Activated CD8-positive, alpha-beta T cell treated with anti-CD3 and anti-CD28 coated beads for 36 hours (primary cell): ENCODE results near the gene ACAP1. TPM values are rescaled to one million over a fixed set of nuclear protein-coding genes. Genes with fewer than 3 reads are reported as not detected.

Experiments used
- ATAC-seq: fragments of 200-7000 bp; cut with Tn5 transposase; one replicate; pipeline ENCODE4 v1.10.0; 2021; ENCODE audit warnings: mild to moderate bottlenecking, moderate library complexity
- CTCF ChIA-PET: fragments of 350-600 bp; sonication (Branson Sonifier 250); formaldehyde crosslinking; loops from one replicate; lab custom pipeline; 2021; ENCODE audit warnings: antibody characterized with exemption; lab: Charles Lee
- POLR2A ChIA-PET: fragments of 350-600 bp; sonication (Branson Sonifier 250); formaldehyde crosslinking; loops from one replicate; lab custom pipeline; 2021; ENCODE audit warnings: antibody characterized with exemption; lab: Charles Lee
- DNase-seq: peaks from one replicate; pipeline ENCODE4 v3.0.0-alpha.2; 2020
- H3K27ac Mint-ChIP-seq: one replicate; pipeline ENCODE4 v1.8.0; 2021; ENCODE audit warnings: mild to moderate bottlenecking, mixed read lengths
- H3K27me3 Mint-ChIP-seq: one replicate; pipeline ENCODE4 v1.8.0; 2021; ENCODE audit warnings: mixed read lengths
- H3K36me3 Mint-ChIP-seq: one replicate; pipeline ENCODE4 v1.8.0; 2021; ENCODE audit warnings: low read depth, mixed read lengths
- H3K4me1 Mint-ChIP-seq: one replicate; pipeline ENCODE4 v1.8.0; 2021; ENCODE audit warnings: low read depth, mixed read lengths
- H3K4me3 Mint-ChIP-seq: one replicate; pipeline ENCODE4 v1.8.0; 2021; ENCODE audit warnings: mild to moderate bottlenecking, moderate library complexity, mixed read lengths
- H3K9me3 Mint-ChIP-seq: one replicate; pipeline ENCODE4 v1.8.0; 2021; ENCODE audit warnings: mixed read lengths
- CTCF ChIP-seq: fragments of 200-600 bp; IDR thresholded peaks from one replicate; pipeline ENCODE4 v1.8.0; 2022; ENCODE audit warnings: antibody characterized with exemption, mild to moderate bottlenecking
- intact Hi-C: fragments of 100-400 bp; cut with micrococcal nuclease; formaldehyde crosslinking; loops from one replicate; pipeline ENCODE4 v1.10.0; 2022
- total RNA-seq, 2 experiments: library from RNA; stranded (reverse); gene quantifications; one replicate each; pipeline ENCODE4 v1.2.3, GENCODE V29; 2021

The ACAP1 gene
- total RNA-seq, 2 experiments from 2014 or later: 309 to 342 TPM

GRCh38 chr17:7306911-7307685 lies 29.2 kb upstream of the ACAP1 start, which contains the start of gene EIF5A:
TSS of gene EIF5A (plus strand) at chr17:7307628. CDS start at chr17:7309636, 2,008 bp downstream.
- Mint-ChIP-seq H3K27ac (peak within 1 kb of the TSS; percentile 98), H3K9me3 (peaks cover 2% of the 10 kb centered on the region), H3K4me1 (peaks cover 38% of the 10 kb centered on the region), H3K4me3 (peak within 1 kb of the TSS; percentile 94), H3K27me3 (no peaks in the 10 kb centered on the region), H3K36me3 (peaks cover 38% of the 10 kb centered on the region)
- intact Hi-C loops: no loop called here
- DNase-seq: peak; percentile 100
- CTCF ChIA-PET: interaction anchor here (2.4 kb wide), 1 partner anchor 11 kb away, joined by 27 read pairs; no protein-coding TSS in a partner anchor
- ATAC-seq: peak; percentile 84
- no peak for TF ChIP-seq CTCF
- POLR2A ChIA-PET: interaction anchor here (1.4 kb wide), 1 partner anchor 14 kb away, joined by 3 read pairs; no protein-coding TSS in a partner anchor

GRCh38 chr17:7307686-7308624 lies 28.4 kb upstream of the ACAP1 start:
- CTCF ChIA-PET: interaction anchor here (0.6 to 0.9 kb wide), 2 partner anchors 47 to 276 kb away, joined by 3 read pairs; partner anchors contain the start of genes MPDU1 and TMEM95

GRCh38 chr17:7308625-7309433 lies 27.5 kb upstream of the ACAP1 start:
- Mint-ChIP-seq H3K27ac (peak overlapping the region; percentile 97), H3K36me3 (peaks cover 49% of the 10 kb centered on the region), H3K4me1 (peaks cover 53% of the 10 kb centered on the region), H3K4me3 (peak overlapping the region; percentile 94), H3K27me3 (no peaks in the 10 kb centered on the region), H3K9me3 (peaks cover 2% of the 10 kb centered on the region)
- ATAC-seq (peak; percentile 28), DNase-seq (peak; percentile 93)
- intact Hi-C loops: no loop called here
- POLR2A ChIA-PET: interaction anchor here (0.5 to 9.0 kb wide), 36 partner anchors 9 to 378 kb away, joined by 3 to 150 read pairs (median 3); partner anchors contain the start of genes ACADVL, ACAP1, CD68 and CTDNEP1
- no peak for TF ChIP-seq CTCF
- CTCF ChIA-PET: interaction anchor here (0.6 to 1.2 kb wide), 3 partner anchors 35 to 275 kb away, joined by 3 read pairs; partner anchors contain the start of genes MPDU1 and TMEM95

More at GRCh38 chr17:7307686-7308624, 28.4 kb upstream of the ACAP1 start:
- intact Hi-C loops: no loop called here
- DNase-seq (peak; percentile 58), ATAC-seq (no peak)
- Mint-ChIP-seq H3K9me3 (peaks cover 2% of the 10 kb centered on the region), H3K27ac (peak overlapping the region; percentile 98), H3K4me1 (peaks cover 45% of the 10 kb centered on the region), H3K4me3 (peak overlapping the region; percentile 94), H3K27me3 (no peaks in the 10 kb centered on the region), H3K36me3 (peaks cover 46% of the 10 kb centered on the region)
- POLR2A ChIA-PET: interaction anchor here (0.6 to 9.0 kb wide), 25 partner anchors 10 to 378 kb away, joined by 3 to 150 read pairs (median 4); partner anchors contain the start of genes ACADVL, ACAP1, CD68 and CTDNEP1
- TF ChIP-seq CTCF: no peak

- H3K36me3 Mint-ChIP-seq: peaks cover 52% of the 10 kb centered on the region
- H3K4me3 Mint-ChIP-seq: peak overlapping the region; percentile 94
- peak overlapping the region; percentile 97 for H3K27ac Mint-ChIP-seq
- POLR2A ChIA-PET: interaction anchor here (0.5 to 9.0 kb wide), 18 partner anchors 8 to 274 kb away, joined by 3 to 150 read pairs (median 4); partner anchors contain the start of genes ACAP1, CD68, GABARAP and MPDU1
- ATAC-seq (no peak), DNase-seq (no peak)
- TF ChIP-seq CTCF: no peak
- H3K27me3 Mint-ChIP-seq: no peaks in the 10 kb centered on the region
- intact Hi-C loops: no loop called here
- peaks cover 58% of the 10 kb centered on the region for H3K4me1 Mint-ChIP-seq
- CTCF ChIA-PET: interaction anchor here (0.8 to 2.1 kb wide), 4 partner anchors 13 to 46 kb away, joined by 3 to 11 read pairs (median 3); no protein-coding TSS in a partner anchor
- no peaks in the 10 kb centered on the region for H3K9me3 Mint-ChIP-seq
Measured at GRCh38 chr17:7309628-7310027, 26.7 kb upstream of the ACAP1 start.
